HEK293T (cell line): ENCODE data around the gene FAM210B.

Experiments
- CTCF ChIA-PET: fragments of 350-600 bp; formaldehyde crosslinking; extraction: SDS; loops from one replicate; lab custom pipeline; 2021; ENCODE audit warnings: antibody characterized with exemption, inconsistent platforms; lab: Yijun Ruan, JAX
- POLR2A ChIA-PET: fragments of 350-600 bp; formaldehyde crosslinking; extraction: SDS; loops from one replicate; lab custom pipeline; 2020; ENCODE audit warnings: antibody characterized with exemption, inconsistent platforms; lab: Yijun Ruan, JAX
- DNase-seq: peaks from one replicate; pipeline ENCODE4 v3.0.0; 2012; ENCODE audit warnings: mixed read lengths; ENCODE audit errors: extremely low spot score
- ARNT ChIP-seq: fragments of 450-650 bp; IDR thresholded peaks from 2 replicates; pipeline ENCODE4 v1.6.1; 2017; ENCODE audit warnings: mild to moderate bottlenecking
- BHLHE40 ChIP-seq: fragments of 450-650 bp; IDR thresholded peaks from 2 replicates; pipeline ENCODE4 v1.6.1; 2016; ENCODE audit warnings: mild to moderate bottlenecking, moderate library complexity, borderline replicate concordance
- CTBP1 ChIP-seq: fragments of 450-650 bp; IDR thresholded peaks from 2 replicates; pipeline ENCODE4 v1.6.1; 2016; ENCODE audit warnings: borderline replicate concordance
- ELF4 ChIP-seq: fragments of 450-650 bp; IDR thresholded peaks from 2 replicates; pipeline ENCODE4 v1.6.1; 2017; ENCODE audit warnings: antibody characterized with exemption
- FOXA1 ChIP-seq: fragments of 450-650 bp; IDR thresholded peaks from 2 replicates; pipeline ENCODE4 v1.6.1; 2016; ENCODE audit warnings: mild to moderate bottlenecking
- FOXK2 ChIP-seq: fragments of 450-650 bp; IDR thresholded peaks from 2 replicates; pipeline ENCODE4 v1.6.1; 2016; ENCODE audit warnings: mild to moderate bottlenecking
- FOXM1 ChIP-seq: fragments of 450-650 bp; IDR thresholded peaks from 2 replicates; pipeline ENCODE4 v1.6.1; 2017; ENCODE audit warnings: mild to moderate bottlenecking, borderline replicate concordance
- HDGF ChIP-seq: fragments of 450-650 bp; IDR thresholded peaks from 2 replicates; pipeline ENCODE4 v1.6.1; 2017; ENCODE audit warnings: antibody characterized with exemption, borderline replicate concordance
- L3MBTL2 ChIP-seq: fragments of 450-650 bp; conservative IDR thresholded peaks from 2 replicates; pipeline ENCODE4 v1.6.1; 2016; ENCODE audit warnings: mild to moderate bottlenecking
- LEF1 ChIP-seq: fragments of 450-650 bp; IDR thresholded peaks from 2 replicates; pipeline ENCODE4 v1.6.1; 2017; ENCODE audit warnings: mild to moderate bottlenecking, borderline replicate concordance
- NFRKB ChIP-seq: fragments of 450-650 bp; IDR thresholded peaks from 2 replicates; pipeline ENCODE4 v1.6.1; 2016; ENCODE audit warnings: mild to moderate bottlenecking, moderate library complexity
- SP1 ChIP-seq: fragments of 450-650 bp; IDR thresholded peaks from 2 replicates; pipeline ENCODE4 v1.6.1; 2017
- SUZ12 ChIP-seq: fragments of 450-650 bp; IDR thresholded peaks from 2 replicates; pipeline ENCODE4 v1.6.1; 2016; ENCODE audit warnings: mild to moderate bottlenecking
- TARDBP ChIP-seq: fragments of 450-650 bp; IDR thresholded peaks from 2 replicates; pipeline ENCODE4 v1.6.1; 2016
- ZNF384 ChIP-seq: fragments of 450-650 bp; IDR thresholded peaks from 2 replicates; pipeline ENCODE4 v1.6.1; 2016
- TF ChIP-seq, protein P1 (sequence below): fragments of 450-650 bp; IDR thresholded peaks from 2 replicates; pipeline ENCODE4 v1.6.1; 2016

FAM210B gene

DNA sequence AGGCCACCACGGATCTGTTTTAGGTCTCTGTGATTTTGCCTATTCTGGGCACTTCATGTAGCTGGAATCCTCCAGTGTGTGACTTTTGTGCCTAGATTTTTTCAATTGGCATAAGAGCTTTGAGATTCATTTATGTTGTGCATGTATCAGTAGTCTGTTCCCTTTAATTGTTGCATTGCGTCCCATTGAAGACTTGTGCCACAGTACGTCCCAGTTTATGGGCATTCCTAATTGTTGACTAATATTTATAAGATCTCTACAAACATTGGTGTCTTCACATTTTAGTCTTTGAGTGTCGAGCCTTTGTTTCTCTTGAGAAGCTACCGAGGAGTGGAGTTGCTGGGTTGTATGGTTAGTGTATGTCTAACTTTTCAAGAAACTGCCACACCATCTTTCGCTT lies 704 bp upstream of the FAM210B start:
- TF ChIP-seq FOXK2 (no peak), SP1 (no peak), CTBP1 (no peak), LEF1 (no peak), ZNF384 (no peak), FOXA1 (no peak), ELF4 (no peak), L3MBTL2 (no peak)
- TF ChIP-seq, protein P1, sequence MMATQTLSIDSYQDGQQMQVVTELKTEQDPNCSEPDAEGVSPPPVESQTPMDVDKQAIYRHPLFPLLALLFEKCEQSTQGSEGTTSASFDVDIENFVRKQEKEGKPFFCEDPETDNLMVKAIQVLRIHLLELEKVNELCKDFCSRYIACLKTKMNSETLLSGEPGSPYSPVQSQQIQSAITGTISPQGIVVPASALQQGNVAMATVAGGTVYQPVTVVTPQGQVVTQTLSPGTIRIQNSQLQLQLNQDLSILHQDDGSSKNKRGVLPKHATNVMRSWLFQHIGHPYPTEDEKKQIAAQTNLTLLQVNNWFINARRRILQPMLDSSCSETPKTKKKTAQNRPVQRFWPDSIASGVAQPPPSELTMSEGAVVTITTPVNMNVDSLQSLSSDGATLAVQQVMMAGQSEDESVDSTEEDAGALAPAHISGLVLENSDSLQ = no peak
- no peak for DNase-seq
- ChIA-PET POLR2A (interaction anchor here (1.0 to 1.5 kb wide), 3 partner anchors 9 to 34 kb away, joined by 3 to 6 read pairs (median 5); partner anchors contain the start of genes AURKA and CSTF1), CTCF (interaction anchor here (0.7 to 0.9 kb wide), 2 partner anchors 67 to 110 kb away, joined by 3 read pairs; partner anchors contain the start of gene MC3R)

DNA sequence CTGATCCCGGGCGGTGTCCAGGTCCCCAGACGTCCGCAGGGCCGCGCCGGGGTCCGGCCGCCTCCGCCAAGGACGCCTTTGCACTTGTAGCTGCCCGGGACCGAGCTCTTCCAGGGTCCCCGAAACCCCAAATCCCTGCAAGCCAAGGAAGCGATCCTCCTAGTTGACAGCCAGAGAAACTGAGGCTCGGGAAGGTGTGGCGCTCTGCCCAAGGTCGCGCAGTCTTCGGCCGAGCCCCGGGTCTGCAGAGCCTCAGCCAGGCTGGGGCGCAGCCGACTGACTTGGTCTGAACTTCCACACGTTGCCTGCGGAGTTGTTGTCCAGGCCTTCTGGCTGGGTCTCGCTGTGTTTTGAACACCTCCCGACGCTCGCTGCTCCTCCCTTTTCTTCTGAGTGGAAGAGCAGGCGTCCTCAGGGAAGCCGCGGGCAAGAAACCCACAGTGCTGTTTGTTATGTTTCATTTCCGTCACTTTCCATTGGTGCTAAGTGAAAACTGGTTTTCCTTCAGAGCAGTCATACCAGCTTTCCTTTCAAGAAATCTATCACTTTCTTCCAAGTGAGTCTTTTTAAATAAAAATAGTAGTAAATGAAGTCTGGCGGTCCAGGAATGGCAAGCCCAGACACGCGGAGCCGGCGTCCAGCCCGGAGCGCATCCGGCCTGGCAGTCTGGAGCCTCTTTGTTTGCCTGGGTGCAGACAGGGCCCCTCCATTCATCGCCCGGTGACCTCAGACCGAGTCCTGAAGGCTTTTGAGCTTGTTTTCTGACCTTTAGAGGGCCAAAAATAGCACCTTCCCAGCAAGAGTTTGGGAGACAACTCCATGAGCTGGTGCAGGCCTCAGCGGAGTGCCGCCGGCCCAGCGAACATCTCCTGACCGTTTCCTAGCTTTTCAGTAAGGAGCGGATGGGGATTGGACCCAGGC lies 698 bp downstream of the FAM210B start:
- peak; percentile 55 for DNase-seq
- ChIA-PET POLR2A (interaction anchor here (1.0 to 1.7 kb wide), 6 partner anchors 8 to 33 kb away, joined by 3 to 6 read pairs (median 4); partner anchors contain the start of genes AURKA and CSTF1), CTCF (no interaction called here)
- no peak for TF ChIP-seq BHLHE40
- TF ChIP-seq, protein P1 = no peak
- TF ChIP-seq NFRKB = no peak
- no peak for TF ChIP-seq FOXA1
- TF ChIP-seq ELF4 = no peak
- TF ChIP-seq SP1 = no peak
- no peak for TF ChIP-seq LEF1
- TF ChIP-seq L3MBTL2 = no peak
- no peak for TF ChIP-seq FOXM1
- TF ChIP-seq SUZ12 = no peak

DNA sequence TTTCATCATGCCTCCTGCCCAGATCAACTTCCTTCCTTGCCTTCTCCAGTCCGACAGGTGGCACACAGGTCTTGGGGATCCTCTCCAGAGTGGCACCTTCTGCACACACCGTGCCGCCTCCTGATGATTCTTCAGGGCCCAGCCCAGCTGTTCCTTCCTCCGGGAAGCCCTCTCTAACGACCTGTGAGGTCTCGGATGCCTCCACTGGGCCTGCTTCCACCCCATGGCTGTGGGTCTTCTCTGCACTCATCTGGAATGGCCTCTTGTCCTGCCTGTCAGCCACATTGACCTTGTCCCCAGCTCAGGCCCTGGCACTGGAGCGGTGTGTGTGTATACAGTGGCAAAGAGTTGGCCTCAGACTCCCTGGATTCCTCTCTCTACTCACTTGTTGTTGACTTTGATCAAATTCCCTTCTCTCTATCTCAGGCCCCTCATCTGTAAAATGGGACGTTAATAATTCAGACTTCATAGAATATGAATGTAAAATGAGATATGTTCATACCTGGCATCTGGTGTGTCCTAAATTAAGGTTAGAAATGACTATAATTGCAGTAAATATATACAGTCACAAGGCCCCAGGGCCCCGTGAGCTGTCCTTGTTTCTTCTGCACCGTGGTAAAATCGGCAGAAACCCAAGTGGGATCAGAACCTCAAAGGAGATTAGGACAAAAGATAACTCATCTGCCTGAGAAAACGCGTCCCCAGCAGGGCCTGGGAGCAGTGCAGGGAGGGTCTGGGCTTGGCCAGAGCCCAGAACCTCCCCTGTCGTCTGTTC lies 1.5 kb downstream of the FAM210B start:
- ChIA-PET POLR2A (interaction anchor here (1.3 to 1.7 kb wide), 3 partner anchors 8 to 32 kb away, joined by 4 to 5 read pairs (median 4); partner anchors contain the start of genes AURKA and CSTF1), CTCF (no interaction called here)
- DNase-seq = no peak
- TF ChIP-seq NFRKB (no peak), TARDBP (no peak), ARNT (no peak), L3MBTL2 (no peak), FOXM1 (no peak), SUZ12 (no peak), SP1 (no peak), BHLHE40 (no peak), HDGF (no peak), LEF1 (no peak), FOXK2 (no peak), ZNF384 (no peak), FOXA1 (no peak), CTBP1 (no peak), ELF4 (no peak)
- TF ChIP-seq, protein P1 = no peak

DNA sequence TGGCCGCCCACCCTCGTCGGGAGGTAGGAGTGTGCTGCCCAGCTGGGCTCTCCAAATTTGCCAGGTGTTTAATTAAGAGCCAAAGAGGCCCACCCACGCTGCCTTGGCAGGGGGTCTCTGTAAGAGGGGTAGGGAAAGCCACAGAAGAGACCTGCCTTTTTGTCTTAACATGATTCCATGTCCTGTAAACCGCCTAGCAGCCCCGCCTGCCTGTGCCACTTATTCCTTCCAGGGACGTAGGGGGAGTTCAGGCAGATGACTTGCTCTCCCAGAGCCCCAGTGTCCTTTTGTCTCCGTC lies 2.1 kb downstream of the FAM210B start:
- ChIA-PET POLR2A (interaction anchor here (1.0 to 1.5 kb wide), 3 partner anchors 28 to 31 kb away, joined by 3 to 4 read pairs (median 4); partner anchors contain the start of genes AURKA and CSTF1), CTCF (no interaction called here)

More for the DNA sequence above, 2.1 kb downstream of the FAM210B start:
- DNase-seq = no peak
- TF ChIP-seq ARNT = no peak
- no peak for TF ChIP-seq CTBP1
- no peak for TF ChIP-seq FOXK2
- TF ChIP-seq LEF1 = no peak
- no peak for TF ChIP-seq SP1
- no peak for TF ChIP-seq FOXM1
- TF ChIP-seq BHLHE40 = no peak
- TF ChIP-seq, protein P1 = no peak
- TF ChIP-seq TARDBP = no peak
- TF ChIP-seq NFRKB = no peak
- no peak for TF ChIP-seq L3MBTL2
- TF ChIP-seq HDGF = no peak
- TF ChIP-seq ZNF384 = no peak
- no peak for TF ChIP-seq SUZ12
